Choroid plexus epithelial cell (primary cell): ENCODE data around the gene CCDC157.
A peak's percentile ranks its signal among the peaks of the same experiment; 100 is the strongest.

Source experiments
- DNase-seq: peaks from one replicate; pipeline ENCODE4 v3.0.0-alpha.2; 2010; ENCODE audit warnings: low read depth
- H3K4me3 ChIP-seq: 2 replicates; pipeline ENCODE4 v1.5.1; 2011; ENCODE audit warnings: low read depth, mild to moderate bottlenecking, control low read depth, low read length, moderate library complexity
- CTCF ChIP-seq: conservative IDR thresholded peaks from 2 replicates; pipeline ENCODE4 v1.5.1; 2011; ENCODE audit warnings: low read depth, mild to moderate bottlenecking, control low read depth, inconsistent platforms, low read length, moderate library complexity

CCDC157 gene

GRCh38 chr22:30421695-30422480, 65.1 kb downstream of the CCDC157 start:
- peak; percentile 28 for DNase-seq
- H3K4me3 ChIP-seq = no peak overlapping the region
- TF ChIP-seq CTCF = no peak

GRCh38 chr22:30422481-30423300, 65.9 kb downstream of the CCDC157 start:
- H3K4me3 ChIP-seq = peak overlapping the region; percentile 70
- TF ChIP-seq CTCF = no peak
- peak; percentile 95 for DNase-seq

GRCh38 chr22:30423301-30423958, 66.6 kb downstream of the CCDC157 start:
- H3K4me3 ChIP-seq = peak overlapping the region; percentile 70
- peak; percentile 84 for DNase-seq
- TF ChIP-seq CTCF = peak; percentile 17

- DNase-seq = peak; percentile 100
- no peak for TF ChIP-seq CTCF
- peak overlapping the region; percentile 70 for H3K4me3 ChIP-seq
Observed at GRCh38 chr22:30423959-30424533, 67.2 kb downstream of the CCDC157 start.

GRCh38 chr22:30424534-30425326, 67.9 kb downstream of the CCDC157 start:
- H3K4me3 ChIP-seq = peak overlapping the region; percentile 70
- DNase-seq = no peak
- peak; percentile 34 for TF ChIP-seq CTCF

- H3K4me3 ChIP-seq = peak overlapping the region; percentile 70
- TF ChIP-seq CTCF = no peak
- DNase-seq = no peak
Observed at GRCh38 chr22:30425327-30425615, 68.5 kb downstream of the CCDC157 start.
